ENCODE measurements around the gene PRF1.

DNA sequence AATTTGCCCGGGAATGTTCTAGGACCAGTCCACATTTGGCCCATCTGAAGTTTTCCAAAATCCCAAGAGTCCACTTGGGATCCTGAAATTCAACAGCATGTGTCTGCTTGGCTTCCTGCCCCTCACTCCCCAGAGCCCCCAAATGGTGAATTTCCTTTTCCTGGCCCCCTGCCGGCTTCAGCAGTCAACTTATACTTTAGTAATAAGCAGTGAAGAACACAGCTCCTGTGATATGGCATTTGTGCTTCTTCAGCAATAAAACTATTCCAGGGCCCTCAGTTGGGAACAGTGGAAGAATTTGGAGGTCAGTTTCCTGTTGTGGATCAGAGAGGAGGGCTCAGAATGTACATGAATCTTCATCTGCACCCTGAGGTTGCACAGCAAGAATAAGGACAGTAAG, 51.1 kb downstream of the PRF1 start:
- no peak for TF ChIP-seq JUND (IDR thresholded peaks at IDR 0.05)
- no peak for TF ChIP-seq ZBTB33 (IDR thresholded peaks at IDR 0.05)
- TF ChIP-seq RAD21 (IDR thresholded peaks at IDR 0.05), result no peak
- TF ChIP-seq YY1 (IDR thresholded peaks at IDR 0.05), result no peak
- TF ChIP-seq, protein P1, sequence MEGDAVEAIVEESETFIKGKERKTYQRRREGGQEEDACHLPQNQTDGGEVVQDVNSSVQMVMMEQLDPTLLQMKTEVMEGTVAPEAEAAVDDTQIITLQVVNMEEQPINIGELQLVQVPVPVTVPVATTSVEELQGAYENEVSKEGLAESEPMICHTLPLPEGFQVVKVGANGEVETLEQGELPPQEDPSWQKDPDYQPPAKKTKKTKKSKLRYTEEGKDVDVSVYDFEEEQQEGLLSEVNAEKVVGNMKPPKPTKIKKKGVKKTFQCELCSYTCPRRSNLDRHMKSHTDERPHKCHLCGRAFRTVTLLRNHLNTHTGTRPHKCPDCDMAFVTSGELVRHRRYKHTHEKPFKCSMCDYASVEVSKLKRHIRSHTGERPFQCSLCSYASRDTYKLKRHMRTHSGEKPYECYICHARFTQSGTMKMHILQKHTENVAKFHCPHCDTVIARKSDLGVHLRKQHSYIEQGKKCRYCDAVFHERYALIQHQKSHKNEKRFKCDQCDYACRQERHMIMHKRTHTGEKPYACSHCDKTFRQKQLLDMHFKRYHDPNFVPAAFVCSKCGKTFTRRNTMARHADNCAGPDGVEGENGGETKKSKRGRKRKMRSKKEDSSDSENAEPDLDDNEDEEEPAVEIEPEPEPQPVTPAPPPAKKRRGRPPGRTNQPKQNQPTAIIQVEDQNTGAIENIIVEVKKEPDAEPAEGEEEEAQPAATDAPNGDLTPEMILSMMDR (IDR thresholded peaks at IDR 0.05; ENCODE audit: low read depth, low read length, missing input control), result no peak
- TF ChIP-seq REST (IDR thresholded peaks at IDR 0.05), result no peak
- TF ChIP-seq TAF1 (conservative IDR thresholded peaks at IDR 0.05), result no peak
- no peak for TF ChIP-seq NR2F2 (IDR thresholded peaks at IDR 0.05)
- TF ChIP-seq HNF4G (IDR thresholded peaks at IDR 0.05), result no peak
- TF ChIP-seq, protein P2, sequence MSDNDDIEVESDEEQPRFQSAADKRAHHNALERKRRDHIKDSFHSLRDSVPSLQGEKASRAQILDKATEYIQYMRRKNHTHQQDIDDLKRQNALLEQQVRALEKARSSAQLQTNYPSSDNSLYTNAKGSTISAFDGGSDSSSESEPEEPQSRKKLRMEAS (IDR thresholded peaks at IDR 0.05), result no peak
- TF ChIP-seq ATF3 (IDR thresholded peaks at IDR 0.05), result no peak
- no peak for TF ChIP-seq GABPA (IDR thresholded peaks at IDR 0.05 in 1 of 2, conservative IDR thresholded peaks at IDR 0.05 in 1 of 2)
